Stimulated activated CD8-positive, alpha-beta memory T cell treated with anti-CD3 and anti-CD28 coated beads, Interleukin-7, amount 100 ng/mL, for 4 hours (primary cell): ENCODE measurements around the gene DSCAML1.
"Not testable (repeated sequence)": the region's sequence is repeated elsewhere in the genome, so short reads cannot be mapped to it uniquely, and the experiment has no call there.

Experiments used
- DNase-seq, 2 donors: peaks; one replicate each; pipeline ENCODE4 v3.0.0-alpha.2; 2020; ENCODE audit warnings: low read depth in 2 of 2

Gene DSCAML1

DNA sequence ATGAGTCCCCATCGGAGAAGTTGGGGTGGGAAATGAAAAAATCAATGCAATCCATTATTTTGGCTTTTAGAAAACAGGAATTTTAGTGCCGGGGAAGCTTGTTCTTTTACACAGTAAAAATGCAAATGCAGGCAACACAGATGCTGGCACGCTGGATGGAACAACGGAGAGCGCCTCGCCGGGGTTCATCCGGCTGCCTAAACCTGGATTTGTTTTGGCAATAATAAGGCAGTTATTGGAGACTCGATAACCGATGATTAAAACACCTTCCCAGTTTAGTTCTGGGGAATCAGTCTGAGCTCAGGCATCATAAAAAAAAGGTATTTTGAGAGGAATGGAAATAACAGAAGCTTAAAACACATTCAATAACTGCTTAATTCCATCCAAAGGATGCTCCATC, 2.9 kb downstream of the DSCAML1 start:
- DNase-seq, result no peak

DNA sequence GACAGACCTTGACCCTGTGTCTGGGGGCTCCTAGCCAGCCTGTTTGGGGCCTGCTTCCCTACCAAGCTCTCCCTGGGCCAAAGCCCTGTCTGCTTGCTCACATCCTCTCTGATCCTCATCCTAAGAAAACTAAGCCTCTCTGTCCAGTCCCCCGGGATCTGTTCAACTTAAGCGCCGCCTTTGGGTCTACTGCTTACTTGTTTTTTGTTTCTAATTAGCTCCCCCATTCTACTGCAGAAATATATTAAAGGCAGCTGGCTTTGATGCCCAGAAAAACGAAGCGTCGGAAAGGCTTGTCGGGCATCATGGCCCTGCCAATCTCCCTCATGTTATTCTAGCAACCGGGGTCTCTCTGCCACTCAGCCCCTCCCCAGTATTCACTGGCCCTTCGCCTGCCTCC, 3.4 kb downstream of the DSCAML1 start:
- DNase-seq, result no peak

DNA sequence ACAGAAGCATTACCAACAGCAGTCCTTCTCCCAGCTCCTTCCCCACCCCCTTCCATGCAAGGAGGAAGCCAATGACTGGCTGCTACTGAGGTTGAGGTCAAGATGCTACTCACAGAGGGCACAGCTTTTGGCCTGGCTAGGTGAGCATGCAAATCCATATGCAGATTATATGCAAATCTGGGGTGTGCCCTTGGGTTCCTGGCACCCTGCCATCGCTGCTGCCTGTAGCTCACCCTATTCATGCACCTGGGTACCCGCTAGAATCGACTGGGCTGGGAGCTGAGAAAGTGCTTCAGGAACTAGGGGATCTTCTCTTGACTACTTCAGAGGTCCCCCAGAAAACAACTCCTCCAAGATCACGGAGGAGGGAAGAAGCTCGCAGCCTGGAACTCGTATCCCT, 4.0 kb downstream of the DSCAML1 start:
- DNase-seq, result no peak

DNA sequence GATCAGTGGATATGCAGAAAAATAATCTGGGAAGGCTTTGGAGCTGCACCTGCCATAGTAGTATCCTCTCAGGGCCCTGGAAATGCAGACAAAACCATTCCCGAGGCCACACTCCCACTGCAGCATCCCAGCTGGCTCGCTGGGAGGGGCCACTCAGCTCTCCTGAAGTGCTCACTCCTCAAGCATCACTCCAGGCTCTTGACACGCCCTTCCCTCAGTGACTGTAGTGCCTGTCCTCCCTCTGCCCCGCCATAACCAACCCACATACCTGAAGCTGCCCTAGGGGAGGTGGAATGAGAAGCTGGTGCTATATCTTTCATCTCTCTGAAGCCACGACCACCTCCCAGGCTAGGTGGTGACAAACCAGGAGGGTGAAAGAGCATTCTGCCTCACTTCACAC, 4.8 kb downstream of the DSCAML1 start:
- no peak for DNase-seq

DNA sequence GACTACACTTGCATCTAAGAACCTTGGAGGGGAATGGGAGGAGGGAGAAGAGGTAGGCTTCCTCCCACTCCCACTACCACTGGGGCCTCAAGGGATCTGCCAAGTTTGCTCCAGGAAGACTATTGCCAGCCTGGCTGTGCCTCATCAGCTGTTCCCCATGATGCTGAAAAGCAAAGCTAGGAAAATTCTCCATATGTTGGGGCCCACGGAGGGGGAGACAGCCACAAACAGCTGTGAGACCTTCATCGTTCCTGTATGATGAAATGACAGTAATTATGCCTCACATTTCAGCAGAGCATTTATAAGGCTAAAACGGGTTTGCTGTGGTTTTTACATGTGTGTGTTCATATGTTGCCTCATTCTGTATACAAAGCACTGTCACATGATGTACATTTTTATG, 6.7 kb downstream of the DSCAML1 start:
- no peak for DNase-seq

DNA sequence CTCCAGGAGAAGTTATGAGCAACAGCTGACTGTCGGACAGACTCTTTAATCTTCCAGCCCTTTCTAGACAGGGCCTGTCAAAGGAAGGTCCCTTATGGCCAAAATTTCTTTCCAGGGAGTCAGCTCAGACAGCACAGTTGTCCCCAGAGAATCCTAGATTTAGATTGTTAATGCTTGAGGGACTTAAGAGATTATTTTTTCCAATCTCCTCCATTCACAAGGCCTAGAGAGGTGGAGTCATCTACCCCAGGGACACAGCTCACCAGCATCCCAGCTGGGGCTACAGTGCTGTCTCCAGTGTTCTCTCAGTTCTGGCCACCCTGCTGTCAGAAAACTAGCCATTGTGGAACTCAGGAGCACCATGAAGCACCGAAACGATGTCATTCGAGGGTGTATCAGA, 7.8 kb downstream of the DSCAML1 start:
- DNase-seq, result no peak

DNA sequence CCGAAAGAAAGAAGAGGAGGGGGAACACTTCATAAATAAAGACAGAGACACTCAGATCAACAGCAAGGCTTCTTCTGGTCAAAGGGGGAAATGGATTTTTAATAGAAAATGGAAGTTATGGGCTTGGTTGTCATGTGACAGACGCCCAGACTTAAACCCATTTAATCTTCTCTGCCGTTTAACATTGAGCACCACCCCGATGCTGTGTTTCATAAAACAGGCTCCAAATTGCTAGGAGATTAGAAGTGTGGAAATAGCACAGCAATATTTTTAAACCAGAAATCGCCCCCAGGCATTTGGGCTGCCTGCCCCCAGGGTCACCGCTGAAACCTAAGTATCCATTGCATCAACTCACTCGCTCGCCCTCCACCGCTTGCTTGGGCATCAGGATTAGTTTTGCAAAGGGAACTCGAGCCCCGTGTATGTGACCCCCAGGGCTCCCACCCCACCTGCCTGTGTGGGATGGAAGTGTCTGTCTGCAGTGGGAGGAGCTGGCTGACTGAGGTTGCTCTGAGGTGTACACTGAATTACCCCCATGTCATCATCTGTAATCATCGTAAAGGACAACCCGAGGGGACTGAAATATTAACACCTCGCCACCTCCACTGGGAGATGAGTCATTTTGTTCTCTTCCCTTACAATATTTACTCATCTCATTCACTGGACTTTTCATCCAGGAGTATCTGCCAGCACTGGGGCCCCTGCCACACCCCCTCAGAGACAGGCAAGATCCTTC, 10.7 kb downstream of the DSCAML1 start:
- DNase-seq, result no peak

DNA sequence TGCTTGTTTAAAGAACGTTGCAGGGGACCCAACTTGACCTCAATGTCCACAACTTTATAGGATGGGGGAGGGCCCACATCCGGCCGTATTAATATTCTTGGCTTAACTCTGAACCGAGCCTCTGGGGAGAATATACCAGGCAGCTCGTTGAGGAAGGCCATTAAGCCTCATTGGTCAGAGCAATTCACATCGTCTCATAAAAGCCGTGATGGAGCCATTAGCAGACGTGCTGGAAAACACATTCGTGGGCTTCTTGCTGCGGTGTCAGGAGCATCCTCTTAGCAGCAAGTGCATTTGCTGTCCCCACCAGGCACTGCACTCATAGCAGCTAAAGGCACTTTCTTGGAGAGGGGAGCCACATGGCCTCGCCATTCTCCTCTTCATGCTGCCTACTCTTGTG, 14.9 kb downstream of the DSCAML1 start:
- no peak for DNase-seq

DNA sequence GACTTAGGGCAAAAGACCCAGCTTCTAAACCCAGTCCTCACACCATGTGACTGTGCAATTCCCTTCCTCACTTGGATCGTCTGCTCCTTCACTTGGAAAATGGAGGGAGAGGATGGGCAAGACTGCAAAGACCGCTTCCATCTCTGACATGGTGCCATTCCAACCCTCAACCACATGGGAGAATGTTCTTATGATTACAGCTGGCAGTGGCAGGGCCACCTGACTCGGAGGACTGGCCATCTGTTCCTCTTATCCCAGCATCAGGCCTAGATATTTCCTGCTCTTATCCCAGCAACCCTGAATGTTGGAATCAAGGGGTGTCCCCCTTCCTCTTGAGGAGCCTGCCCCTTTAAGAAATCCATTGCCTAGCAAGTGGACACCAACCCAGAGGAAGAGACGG, 15.4 kb downstream of the DSCAML1 start:
- DNase-seq, result no peak

DNA sequence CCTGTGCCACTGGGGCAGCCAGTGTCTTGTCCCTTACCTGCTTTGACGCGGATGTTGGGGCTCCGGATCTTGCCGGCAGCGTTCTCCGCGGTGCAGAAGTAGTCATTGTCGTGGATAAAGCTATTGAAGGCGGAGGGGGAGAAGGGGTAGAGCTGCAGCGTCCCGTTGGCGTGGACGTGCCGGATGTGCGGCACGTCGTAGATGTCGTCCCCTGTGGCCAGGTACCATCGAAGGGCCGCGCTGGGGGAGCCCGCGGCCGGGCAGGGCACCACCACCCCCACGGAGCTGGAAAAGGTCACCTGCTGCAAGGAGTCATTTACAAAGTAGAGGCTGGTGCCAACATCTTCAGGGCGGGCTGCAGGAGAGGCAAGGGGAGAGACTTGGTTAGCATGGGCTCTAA, 16.6 kb downstream of the DSCAML1 start:
- DNase-seq, result no peak

DNA sequence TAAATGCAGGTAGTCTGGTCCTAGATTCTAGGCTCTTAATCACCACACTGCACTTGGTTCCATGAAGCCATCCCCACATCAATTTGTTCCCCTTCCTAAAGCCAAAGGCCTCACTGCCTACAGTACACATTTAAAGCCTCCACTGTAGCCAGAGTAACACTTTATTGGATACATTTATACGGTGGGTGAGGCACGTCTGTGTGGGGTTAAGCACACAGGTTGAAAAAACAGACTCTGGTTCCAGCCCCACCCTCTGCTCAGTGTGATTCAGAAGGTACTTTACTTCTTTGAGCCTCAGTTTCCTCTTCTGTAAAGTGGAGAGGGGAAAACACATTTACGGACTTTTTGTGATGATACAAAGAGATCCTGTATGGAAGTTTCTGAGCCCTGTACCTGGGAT, 22.5 kb downstream of the DSCAML1 start:
- DNase-seq, result no peak

DNA sequence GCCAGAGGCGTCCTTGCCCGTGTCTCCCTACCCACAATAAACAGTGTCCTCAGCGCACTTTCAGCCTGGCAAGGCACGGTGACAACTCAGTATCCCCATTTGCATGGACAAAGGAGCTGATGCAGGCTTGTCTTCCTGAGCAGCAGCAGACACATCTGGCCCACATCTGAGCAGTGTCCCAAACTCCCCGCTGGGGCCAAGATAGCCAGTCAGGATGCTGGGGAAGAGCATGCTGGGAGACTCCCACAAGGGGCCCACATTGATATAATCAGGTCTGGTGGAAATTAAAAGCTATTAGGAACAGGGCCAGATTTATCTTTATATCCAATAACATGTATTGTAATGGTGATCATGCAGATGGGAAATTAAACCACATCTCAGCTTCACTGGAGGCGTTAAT, 24.7 kb downstream of the DSCAML1 start:
- DNase-seq, result no peak

DNA sequence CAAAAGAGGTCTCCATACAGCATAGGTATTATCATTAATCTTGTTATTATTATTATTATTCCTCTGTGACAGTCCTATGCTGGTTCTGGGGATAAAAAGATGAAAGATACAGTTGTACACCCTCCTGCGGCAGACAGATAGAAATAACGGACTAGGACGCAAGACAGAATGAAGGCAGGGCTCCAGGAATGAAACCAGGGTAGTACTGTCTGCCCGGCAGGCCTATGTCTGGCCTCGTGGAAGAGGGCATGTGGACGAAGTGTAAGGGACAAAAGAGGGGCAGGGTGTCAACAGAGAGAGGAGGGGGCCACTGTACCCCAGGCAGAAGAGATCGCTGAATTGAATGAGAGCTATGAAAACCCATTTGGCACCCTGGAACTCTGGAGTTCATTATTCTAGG, 25.2 kb downstream of the DSCAML1 start:
- no peak for DNase-seq

DNA sequence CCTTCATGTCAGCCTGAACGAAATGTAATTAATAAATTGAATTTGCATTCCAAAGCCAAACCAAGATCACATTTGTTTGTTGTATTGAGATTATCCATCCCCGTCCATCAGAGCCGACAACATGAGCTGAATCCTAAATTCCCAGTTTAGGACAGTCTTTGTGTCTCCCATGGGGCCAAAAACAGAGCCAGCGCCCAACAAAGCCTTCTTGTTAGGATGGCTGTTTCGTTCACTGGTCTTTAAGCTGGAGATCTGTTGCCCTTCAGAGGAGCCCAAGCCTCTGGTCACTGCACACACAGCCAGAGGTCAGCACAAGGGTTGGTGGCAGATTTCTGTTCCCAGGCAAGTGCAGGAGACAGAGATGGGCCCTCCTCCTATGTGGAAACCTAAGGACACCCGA, 25.8 kb downstream of the DSCAML1 start:
- DNase-seq, result no peak

DNA sequence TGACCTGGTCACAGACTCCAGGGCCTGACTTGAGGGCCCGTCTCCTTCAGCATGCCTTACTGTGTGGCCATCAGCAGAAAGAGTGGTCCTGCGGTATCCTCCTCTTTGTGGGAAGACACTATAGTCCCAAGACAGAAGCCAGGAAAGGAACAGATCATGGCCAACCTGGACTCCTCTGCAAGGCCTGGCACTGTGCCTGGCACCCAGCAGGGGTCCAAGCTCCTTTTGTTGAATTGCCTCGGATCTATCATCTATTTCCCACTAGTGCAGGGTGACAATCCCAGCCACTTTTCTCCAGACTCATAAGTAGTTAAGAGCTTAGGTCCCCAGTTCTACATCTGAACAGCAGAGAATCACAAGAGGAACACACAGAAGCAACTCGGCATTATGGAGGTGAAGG, 27.0 kb downstream of the DSCAML1 start:
- no peak for DNase-seq

DNA sequence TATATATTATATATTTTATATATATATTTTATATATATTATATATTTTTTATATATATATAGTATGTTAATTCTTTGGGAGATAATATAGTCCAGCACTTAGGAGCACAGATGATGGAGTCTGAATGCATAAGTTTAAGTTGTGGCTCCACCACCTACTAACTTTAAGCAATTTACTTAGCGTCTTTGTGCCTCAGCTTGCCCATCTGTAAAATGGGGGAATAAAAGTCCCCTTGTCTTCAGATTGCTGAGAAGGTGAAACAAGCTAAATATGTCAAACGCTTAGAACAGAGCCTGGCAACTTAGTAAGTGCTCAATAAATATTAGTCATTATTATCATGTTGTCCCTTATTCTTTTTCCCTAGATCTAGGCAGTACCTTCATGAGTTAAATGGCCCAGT, 27.5 kb downstream of the DSCAML1 start:
- no peak for DNase-seq

DNA sequence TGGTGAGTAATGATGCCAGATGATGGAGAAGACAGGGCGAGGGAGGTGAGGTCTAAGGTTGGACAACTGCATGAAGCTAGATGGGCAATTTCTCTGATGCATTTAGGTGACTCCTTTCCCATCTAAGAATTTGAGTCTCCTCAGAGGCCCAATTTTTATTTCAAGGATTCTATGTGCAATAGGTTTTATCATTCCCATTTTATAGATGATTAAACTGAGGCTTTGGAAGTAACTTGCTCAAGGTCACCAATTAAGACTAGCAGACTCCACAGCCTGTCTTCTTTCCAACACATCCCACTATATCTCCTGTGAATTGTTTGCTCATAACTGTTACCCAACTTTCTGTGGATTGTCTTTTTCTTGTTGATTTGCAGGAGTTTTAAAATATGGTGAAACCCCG, 28.5 kb downstream of the DSCAML1 start:
- DNase-seq, result no peak

DNA sequence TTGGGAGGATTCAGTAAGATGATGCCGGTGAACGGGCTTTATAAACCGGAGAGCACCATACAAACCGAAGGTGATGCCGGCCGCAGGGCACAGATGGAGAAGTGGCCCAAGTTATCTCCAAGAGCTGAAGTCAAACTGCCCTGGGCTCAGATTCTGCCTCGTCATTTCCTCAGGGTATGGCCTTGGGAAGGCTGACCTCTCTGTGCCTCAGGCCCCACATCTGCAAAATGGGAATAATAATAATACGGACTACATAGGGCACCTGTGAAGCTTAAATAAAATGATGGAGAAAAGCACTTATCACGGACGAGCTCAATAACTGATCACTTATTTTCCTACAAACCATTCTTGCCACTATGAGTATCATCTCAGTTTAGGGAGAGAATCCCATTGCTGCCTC, 29.9 kb downstream of the DSCAML1 start:
- no peak for DNase-seq

DNA sequence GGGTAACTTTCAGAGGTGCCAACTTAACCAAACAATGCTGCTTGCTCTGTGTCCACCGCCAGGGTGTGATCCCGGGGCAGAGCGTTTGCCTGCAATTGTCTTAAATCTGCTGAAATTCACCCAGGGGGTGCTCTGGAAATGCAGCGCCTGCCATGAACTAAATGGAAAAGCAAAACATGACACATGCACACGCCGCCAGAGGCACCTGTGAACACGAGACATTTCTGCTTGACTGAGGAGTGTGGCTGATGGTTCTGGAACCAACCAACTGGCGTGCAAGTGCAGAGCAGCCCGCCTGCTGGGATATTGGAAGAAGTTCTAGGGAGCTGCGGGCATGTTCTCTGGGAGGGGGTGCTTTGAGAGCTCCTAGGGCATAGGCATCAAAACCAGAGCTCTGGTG, 30.4 kb downstream of the DSCAML1 start:
- no peak for DNase-seq

DNA sequence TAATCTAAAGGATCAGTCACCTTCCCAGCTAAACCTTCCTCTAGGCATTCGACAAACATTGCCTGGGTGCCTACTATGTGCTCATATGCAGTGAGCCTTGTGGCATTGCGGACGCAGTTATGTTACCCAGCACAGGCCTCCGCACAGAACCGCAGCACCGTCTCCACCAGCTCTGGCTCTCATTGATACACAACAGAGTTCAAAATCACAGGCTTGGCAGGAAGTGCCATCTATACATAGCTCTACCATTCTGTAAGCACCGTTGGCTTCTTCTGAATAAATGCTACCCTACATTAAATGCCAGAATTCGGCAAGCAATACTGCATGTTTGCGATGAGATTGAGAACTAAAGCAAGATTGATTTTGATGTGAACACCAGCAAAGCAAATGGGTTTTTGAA, 31.0 kb downstream of the DSCAML1 start:
- no peak for DNase-seq

DNA sequence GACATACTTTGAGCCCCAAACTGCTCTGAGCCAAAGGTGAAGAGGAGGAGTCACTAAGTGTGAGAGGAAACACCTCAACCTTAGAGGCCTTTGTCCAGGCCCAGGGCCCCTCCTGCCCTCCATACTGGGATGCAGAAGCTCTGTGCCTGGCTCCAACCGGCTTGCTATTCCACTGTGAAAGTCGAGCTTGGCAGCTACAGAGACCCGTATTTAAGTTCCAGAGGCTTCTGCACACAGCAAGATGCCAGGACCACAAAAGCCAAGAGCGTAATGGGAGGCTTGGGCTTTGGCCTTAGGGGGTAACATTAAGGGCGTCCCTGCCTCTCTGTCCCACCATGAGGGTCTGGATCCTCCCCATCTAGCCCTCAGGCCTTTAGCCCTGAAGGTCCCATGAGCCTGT, 31.9 kb downstream of the DSCAML1 start:
- DNase-seq, result no peak

DNA sequence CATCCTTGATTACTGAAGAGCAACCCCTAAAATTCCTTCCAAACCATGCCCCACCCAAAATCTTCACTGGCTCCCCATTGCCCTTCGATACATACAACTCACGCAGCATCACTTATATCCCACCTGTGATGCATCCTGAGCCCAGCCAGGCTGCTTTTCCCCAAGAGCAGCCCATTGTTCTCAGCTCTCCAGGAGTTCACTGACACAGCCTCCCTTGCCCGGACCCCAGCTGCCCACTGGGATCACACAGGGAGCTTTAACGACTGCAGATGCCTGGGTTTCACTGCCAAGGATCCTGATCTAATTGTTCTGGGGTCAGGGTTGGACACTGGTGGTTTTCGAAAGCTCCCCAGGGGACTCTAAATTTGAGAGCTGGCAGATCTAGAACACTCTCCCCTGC, 33.6 kb downstream of the DSCAML1 start:
- not testable (repeated sequence) for DNase-seq

DNA sequence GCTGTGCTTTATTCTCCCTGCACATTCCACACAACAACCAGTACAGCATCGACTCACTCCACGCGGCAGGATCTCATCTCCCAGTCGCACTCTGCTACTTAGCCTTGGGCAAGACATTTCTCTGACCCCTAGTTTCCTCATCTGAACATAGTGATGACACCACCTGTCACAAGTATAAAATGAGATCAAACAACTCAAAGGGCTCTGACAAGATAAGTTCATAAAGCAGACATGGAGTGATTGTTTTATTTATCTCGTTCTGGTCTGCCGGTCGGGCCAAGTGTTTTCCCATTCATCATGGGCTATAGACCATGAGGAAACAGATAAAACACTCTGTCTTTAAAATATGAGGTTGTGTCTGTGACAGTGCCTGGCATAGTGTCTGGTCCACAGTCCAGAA, 35.0 kb downstream of the DSCAML1 start:
- no peak for DNase-seq

DNA sequence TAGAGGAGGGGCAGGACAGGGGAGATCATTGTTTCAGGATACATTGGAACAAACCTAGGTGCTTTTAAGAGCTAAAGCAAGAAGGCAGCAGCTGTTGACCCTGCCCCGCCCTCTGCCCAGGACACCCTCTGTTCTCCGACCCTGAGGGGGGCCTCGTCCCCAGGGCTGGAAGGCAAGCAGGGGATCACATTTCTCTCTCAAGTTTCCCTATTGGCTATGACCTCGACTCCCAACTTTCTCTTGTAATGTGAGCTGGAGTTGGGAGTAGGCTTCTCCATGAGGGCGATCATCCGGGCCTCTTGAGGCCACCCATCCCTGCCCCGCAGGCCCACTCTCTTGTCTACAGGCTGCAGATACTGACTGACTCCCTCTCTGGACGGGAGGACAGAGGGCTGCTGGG, 37.7 kb downstream of the DSCAML1 start:
- no peak for DNase-seq
